Measurements from ENCODE around the gene NUP54. TPM values are rescaled to one million over a fixed set of nuclear protein-coding genes. Genes with fewer than 3 reads are reported as not detected.

The NUP54 gene
- total and polyA plus RNA-seq, 7 experiments from 2014 or later, result 46.0 to 82.0 (median 57.4) TPM

- Histone ChIP-seq H3K27ac (ENCODE audit: low read depth, low read length) (no peak overlapping the region), H3K36me3 (ENCODE audit: control insufficient read depth in 2 of 3, insufficient read depth in 3 of 3, low read length in 3 of 3) (peaks cover 0 to 23% (median 9%) of the 10 kb centered on the region in 3 experiments), H3K4me3 (ENCODE audit: low read length) (no peak overlapping the region), H3K27me3 (ENCODE audit: control insufficient read depth in 2 of 2, insufficient read depth in 2 of 2, low read length in 2 of 2) (no peaks in the 10 kb centered on the region), H3K9me3 (ENCODE audit: control insufficient read depth in 2 of 3, low read length in 3 of 3) (peaks cover 0 to 15% (median 5%) of the 10 kb centered on the region in 3 experiments), H3K4me1 (ENCODE audit: control insufficient read depth in 2 of 2, insufficient read depth in 2 of 2, low read length in 2 of 2) (no peaks in the 10 kb centered on the region)
- no peak for ATAC-seq
- intact Hi-C loops (cut with micrococcal nuclease), result loop anchor here in 1 of 2 donors (10.0 kb wide), 1 partner anchor 66 kb away; the partner anchor contains the start of gene FAM47E
- peaks cover 16 to 47% (median 25%) of the 10 kb centered on the region in 5 donors for H3K36me3 Mint-ChIP-seq
- H3K27ac Mint-ChIP-seq, result peak overlapping the region in 3 of 9 donors; percentile 1 to 40 (median 23)
- H3K4me1 Mint-ChIP-seq, result peaks cover 0 to 13% (median 3%) of the 10 kb centered on the region in 7 donors
- no peak for DNase-seq
- peaks cover 2 to 17% (median 10%) of the 10 kb centered on the region in 11 donors for H3K9me3 Mint-ChIP-seq
- H3K4me3 Mint-ChIP-seq, result no peak overlapping the region
- CTCF ChIA-PET, result no interaction called here
- H3K27me3 Mint-ChIP-seq, result no peaks in the 10 kb centered on the region
- POLR2A ChIA-PET, result no interaction called here
These were observed 40.4 kb upstream of the NUP54 start for GRCh38 chr4:76188557-76188956.

- intact Hi-C loops (cut with micrococcal nuclease), result loop anchor here in 1 of 2 donors (10.0 kb wide), 1 partner anchor 67 kb away; the partner anchor contains the start of gene FAM47E
- H3K27me3 Mint-ChIP-seq, result no peaks in the 10 kb centered on the region
- Histone ChIP-seq H3K9me3 (ENCODE audit: control insufficient read depth in 2 of 3, low read length in 3 of 3) (peaks cover 0 to 12% (median 2%) of the 10 kb centered on the region in 3 experiments), H3K36me3 (ENCODE audit: control insufficient read depth in 2 of 3, insufficient read depth in 3 of 3, low read length in 3 of 3) (peaks cover 0 to 19% (median 5%) of the 10 kb centered on the region in 3 experiments), H3K4me1 (ENCODE audit: control insufficient read depth in 2 of 2, insufficient read depth in 2 of 2, low read length in 2 of 2) (no peaks in the 10 kb centered on the region), H3K27ac (ENCODE audit: low read depth, low read length) (no peak overlapping the region), H3K4me3 (ENCODE audit: low read length) (no peak overlapping the region), H3K27me3 (ENCODE audit: control insufficient read depth in 2 of 2, insufficient read depth in 2 of 2, low read length in 2 of 2) (no peaks in the 10 kb centered on the region)
- peaks cover under 1 to 14% (median 9%) of the 10 kb centered on the region in 11 donors for H3K9me3 Mint-ChIP-seq
- peaks cover 0 to 13% (median 3%) of the 10 kb centered on the region in 7 donors for H3K4me1 Mint-ChIP-seq
- ChIA-PET POLR2A (no interaction called here), CTCF (no interaction called here)
- DNase-seq (no peak), ATAC-seq (no peak)
- H3K4me3 Mint-ChIP-seq, result no peak overlapping the region
- peaks cover 12 to 43% (median 21%) of the 10 kb centered on the region in 5 donors for H3K36me3 Mint-ChIP-seq
- H3K27ac Mint-ChIP-seq, result peak overlapping the region in 3 of 9 donors; percentile 1 to 40 (median 23)
These were observed 40.0 kb upstream of the NUP54 start for GRCh38 chr4:76188149-76188548.

GRCh38 chr4:76187152-76187551 is 39.0 kb upstream of the NUP54 start:
- peaks cover 6 to 33% (median 13%) of the 10 kb centered on the region in 5 donors for H3K36me3 Mint-ChIP-seq
- H3K4me1 Mint-ChIP-seq, result peaks cover 0 to 13% (median 3%) of the 10 kb centered on the region in 7 donors
- ATAC-seq, result no peak
- no peak for DNase-seq
- Histone ChIP-seq H3K9me3 (ENCODE audit: control insufficient read depth in 2 of 3, low read length in 3 of 3) (peaks cover 0 to 3% (median 0%) of the 10 kb centered on the region in 3 experiments), H3K4me3 (ENCODE audit: low read length) (no peak overlapping the region), H3K36me3 (ENCODE audit: control insufficient read depth in 2 of 3, insufficient read depth in 3 of 3, low read length in 3 of 3) (peaks cover 0 to 9% (median 0%) of the 10 kb centered on the region in 3 experiments), H3K27ac (ENCODE audit: low read depth, low read length) (no peak overlapping the region), H3K4me1 (ENCODE audit: control insufficient read depth in 2 of 2, insufficient read depth in 2 of 2, low read length in 2 of 2) (no peaks in the 10 kb centered on the region), H3K27me3 (ENCODE audit: control insufficient read depth in 2 of 2, insufficient read depth in 2 of 2, low read length in 2 of 2) (no peaks in the 10 kb centered on the region)
- H3K27me3 Mint-ChIP-seq, result no peaks in the 10 kb centered on the region
- CTCF ChIA-PET, result no interaction called here
- peak overlapping the region in 2 of 9 donors; percentile 13 to 48 for H3K27ac Mint-ChIP-seq
- intact Hi-C loops (cut with micrococcal nuclease), result loop anchor here in 1 of 2 donors (10.0 kb wide), 1 partner anchor 68 kb away; the partner anchor contains the start of gene FAM47E
- no peak overlapping the region for H3K4me3 Mint-ChIP-seq
- POLR2A ChIA-PET, result no interaction called here
- peaks cover 0 to 8% (median 4%) of the 10 kb centered on the region in 11 donors for H3K9me3 Mint-ChIP-seq

GRCh38 chr4:76182463-76182862 is 34.3 kb upstream of the NUP54 start:
- no peak overlapping the region for H3K4me3 ChIP-seq (ENCODE audit: low read length)
- H3K36me3 ChIP-seq (ENCODE audit: control insufficient read depth in 2 of 3, insufficient read depth in 3 of 3, low read length in 3 of 3), result peaks cover 0 to 4% (median 3%) of the 10 kb centered on the region in 3 experiments
- Mint-ChIP-seq H3K9me3 (no peaks in the 10 kb centered on the region), H3K4me3 (no peak overlapping the region), H3K36me3 (peaks cover 0 to 22% (median 7%) of the 10 kb centered on the region in 5 donors), H3K4me1 (peaks cover 0 to 13% (median 3%) of the 10 kb centered on the region in 7 donors), H3K27ac (peak overlapping the region in 3 of 9 donors; percentile 34 to 81 (median 53)), H3K27me3 (no peaks in the 10 kb centered on the region)
- ChIA-PET POLR2A (no interaction called here), CTCF (interaction anchor here (6.8 kb wide), 1 partner anchor 194 kb away, joined by 84 read pairs; no protein-coding TSS in a partner anchor)
- intact Hi-C loops (cut with micrococcal nuclease), result loop anchor here (5.0 to 10.0 kb wide), 4 partner anchors 72 to 1250 kb away; partner anchors contain the start of gene FAM47E (in 1 of the 2)
- no peak for DNase-seq
- no peaks in the 10 kb centered on the region for H3K27me3 ChIP-seq (ENCODE audit: control insufficient read depth in 2 of 2, insufficient read depth in 2 of 2, low read length in 2 of 2)
- ATAC-seq, result no peak
- H3K4me1 ChIP-seq (ENCODE audit: control insufficient read depth in 2 of 2, insufficient read depth in 2 of 2, low read length in 2 of 2), result no peaks in the 10 kb centered on the region
- no peaks in the 10 kb centered on the region for H3K9me3 ChIP-seq (ENCODE audit: control insufficient read depth in 2 of 3, low read length in 3 of 3)
- H3K27ac ChIP-seq (ENCODE audit: low read depth, low read length), result no peak overlapping the region

- Mint-ChIP-seq H3K27ac (peak overlapping the region in 2 of 9 donors; percentile 27 to 53), H3K4me1 (peaks cover 0 to 3% (median 0%) of the 10 kb centered on the region in 7 donors), H3K4me3 (no peak overlapping the region), H3K36me3 (peaks cover 1 to 27% (median 13%) of the 10 kb centered on the region in 5 donors), H3K27me3 (no peaks in the 10 kb centered on the region), H3K9me3 (no peaks in the 10 kb centered on the region)
- no peak overlapping the region for H3K4me3 ChIP-seq (ENCODE audit: low read length)
- CTCF ChIA-PET, result interaction anchor here (0.6 to 6.8 kb wide), 20 partner anchors 11 to 1426 kb away, joined by 3 to 84 read pairs (median 3); partner anchors contain the start of gene CXCL13
- ATAC-seq, result peak; percentile 95
- H3K9me3 ChIP-seq (ENCODE audit: control insufficient read depth in 2 of 3, low read length in 3 of 3), result no peaks in the 10 kb centered on the region
- POLR2A ChIA-PET, result interaction anchor here (0.5 to 1.8 kb wide), 4 partner anchors 34 to 314 kb away, joined by 3 to 6 read pairs (median 5); partner anchors contain the start of gene SCARB2
- no peak overlapping the region for H3K27ac ChIP-seq (ENCODE audit: low read depth, low read length)
- intact Hi-C loops (cut with micrococcal nuclease), result loop anchor here (1.0 to 10.0 kb wide), 9 partner anchors 33 to 1253 kb away; partner anchors contain the start of genes FAM47E (in 2 of the 2) and SCARB2 (in 1 of the 2)
- peak; percentile 63 to 82 (median 72) for DNase-seq
- H3K27me3 ChIP-seq (ENCODE audit: control insufficient read depth in 2 of 2, insufficient read depth in 2 of 2, low read length in 2 of 2), result no peaks in the 10 kb centered on the region
- H3K36me3 ChIP-seq (ENCODE audit: control insufficient read depth in 2 of 3, insufficient read depth in 3 of 3, low read length in 3 of 3), result peaks cover 0 to 19% (median 3%) of the 10 kb centered on the region in 3 experiments
- H3K4me1 ChIP-seq (ENCODE audit: control insufficient read depth in 2 of 2, insufficient read depth in 2 of 2, low read length in 2 of 2), result no peaks in the 10 kb centered on the region
These were observed 31.5 kb upstream of the NUP54 start for GRCh38 chr4:76179398-76180318.

GRCh38 chr4:76178296-76178695 is 30.1 kb upstream of the NUP54 start:
- H3K36me3 ChIP-seq (ENCODE audit: control insufficient read depth in 2 of 3, insufficient read depth in 3 of 3, low read length in 3 of 3), result peaks cover 4 to 28% (median 7%) of the 10 kb centered on the region in 3 experiments
- H3K27ac Mint-ChIP-seq, result no peak overlapping the region
- H3K27ac ChIP-seq (ENCODE audit: low read depth, low read length), result no peak overlapping the region
- no peak overlapping the region for H3K4me3 ChIP-seq (ENCODE audit: low read length)
- ChIA-PET CTCF (interaction anchor here (1.0 to 6.8 kb wide), 4 partner anchors 28 to 1026 kb away, joined by 3 to 84 read pairs (median 6); no protein-coding TSS in a partner anchor), POLR2A (no interaction called here)
- H3K9me3 Mint-ChIP-seq, result no peaks in the 10 kb centered on the region
- peaks cover 0 to 3% (median 0%) of the 10 kb centered on the region in 7 donors for H3K4me1 Mint-ChIP-seq
- no peaks in the 10 kb centered on the region for H3K27me3 ChIP-seq (ENCODE audit: control insufficient read depth in 2 of 2, insufficient read depth in 2 of 2, low read length in 2 of 2)
- H3K27me3 Mint-ChIP-seq, result no peaks in the 10 kb centered on the region
- ATAC-seq, result no peak
- no peak for DNase-seq
- H3K4me3 Mint-ChIP-seq, result no peak overlapping the region
- no peaks in the 10 kb centered on the region for H3K4me1 ChIP-seq (ENCODE audit: control insufficient read depth in 2 of 2, insufficient read depth in 2 of 2, low read length in 2 of 2)
- peaks cover 2 to 36% (median 21%) of the 10 kb centered on the region in 5 donors for H3K36me3 Mint-ChIP-seq
- intact Hi-C loops (cut with micrococcal nuclease), result no loop called here
- H3K9me3 ChIP-seq (ENCODE audit: control insufficient read depth in 2 of 3, low read length in 3 of 3), result no peaks in the 10 kb centered on the region
